HepG2 (cell line): ENCODE data around the gene GCNT2. TPM values are rescaled to one million over a fixed set of nuclear protein-coding genes. Genes with fewer than 3 reads are reported as not detected.

Source experiments
- JDP2 ChIP-seq: sonication (generic); formaldehyde crosslinking; IDR thresholded peaks from 2 replicates; pipeline ENCODE4 v1.8.1; 2022; ENCODE audit warnings: missing genetic modification reagents, borderline replicate concordance
- KDM2A ChIP-seq: sonication (generic); formaldehyde crosslinking; IDR thresholded peaks from 2 replicates; pipeline ENCODE4 v1.4.0; 2020; ENCODE audit warnings: low read depth, missing genetic modification reagents, borderline replicate concordance
- NR2F1 ChIP-seq, 2 experiments: fragments of 450-650 bp in 1 of 2; formaldehyde crosslinking in 1 of 2; IDR thresholded peaks; 2 replicates each; pipeline versions ENCODE4 v1.5.0 to v1.6.1; 2016 to 2020; ENCODE audit warnings: mild to moderate bottlenecking in 1 of 2, missing compliant biosample characterization in 1 of 2, missing genetic modification reagents in 1 of 2, moderate library complexity in 1 of 2
- POLR2AphosphoS5 ChIP-seq: IDR thresholded peaks from 2 replicates; pipeline ENCODE4 v1.6.1; 2012; ENCODE audit warnings: low read depth, low read length
- RORA ChIP-seq: sonication (generic); formaldehyde crosslinking; IDR thresholded peaks from 2 replicates; pipeline ENCODE4 v1.5.0; 2020; ENCODE audit warnings: mild to moderate bottlenecking, missing genetic modification reagents, moderate library complexity
- SAP130 ChIP-seq: IDR thresholded peaks from 2 replicates; pipeline ENCODE4 v1.6.1; 2016; ENCODE audit warnings: low read depth
- SOX6 ChIP-seq, 2 experiments: fragments of 450-650 bp in 1 of 2; sonication (generic) in 1 of 2; formaldehyde crosslinking in 1 of 2; IDR thresholded peaks; 2 replicates each; pipeline versions ENCODE4 v1.4.0 to v1.6.1; 2017 to 2020; ENCODE audit warnings: antibody characterized with exemption in 1 of 2, mild to moderate bottlenecking in 1 of 2, missing genetic modification reagents in 1 of 2
- SP5 ChIP-seq: IDR thresholded peaks from 2 replicates; pipeline ENCODE4 v1.6.1; 2016; ENCODE audit warnings: low read depth, borderline replicate concordance
- XBP1 ChIP-seq: sonication (generic); formaldehyde crosslinking; IDR thresholded peaks from 2 replicates; pipeline ENCODE4 v1.5.0; 2020; ENCODE audit warnings: missing genetic modification reagents
- ZBED4 ChIP-seq: sonication (generic); formaldehyde crosslinking; IDR thresholded peaks from 2 replicates; pipeline ENCODE4 v1.4.0; 2020; ENCODE audit warnings: missing genetic modification reagents, borderline replicate concordance
- ZBTB26 ChIP-seq: IDR thresholded peaks from 2 replicates; pipeline ENCODE4 v1.6.1; 2016; ENCODE audit warnings: missing compliant biosample characterization, missing genetic modification reagents, borderline replicate concordance
- ZBTB44 ChIP-seq: sonication (generic); formaldehyde crosslinking; IDR thresholded peaks from 2 replicates; pipeline ENCODE4 v1.4.0; 2020; ENCODE audit warnings: missing genetic modification reagents
- ZNF142 ChIP-seq: sonication (generic); formaldehyde crosslinking; IDR thresholded peaks from 2 replicates; pipeline ENCODE4 v1.4.0; 2020; ENCODE audit warnings: missing genetic modification reagents
- ZNF333 ChIP-seq: sonication (generic); formaldehyde crosslinking; IDR thresholded peaks from 2 replicates; pipeline ENCODE4 v1.4.0; 2020; ENCODE audit warnings: mild to moderate bottlenecking, missing genetic modification reagents, borderline replicate concordance
- ZNF619 ChIP-seq: sonication (generic); formaldehyde crosslinking; IDR thresholded peaks from 2 replicates; pipeline ENCODE4 v1.4.0; 2020; ENCODE audit warnings: mild to moderate bottlenecking, missing genetic modification reagents
- ZNF652 ChIP-seq: IDR thresholded peaks from 2 replicates; pipeline ENCODE4 v1.6.1; 2016; ENCODE audit warnings: low read depth, borderline replicate concordance
- polyA plus RNA-seq, 8 experiments: library from polyadenylated mRNA; depleted of rRNA in 3 of 8; stranded (reverse) in 7 of 8; unstranded in 1 of 8; fragments of >200 nt; fragmentation: Illumina TruSeq in 4 of 8; extraction: Trizol in 4 of 8; gene quantifications; 2 replicates each; pipeline versions ENCODE4 v1.2.1 to v1.2.3, GENCODE V29; 2011 to 2016; ENCODE audit warnings: low read depth in 4 of 8, missing spikeins in 1 of 8, mixed read lengths in 1 of 8; ENCODE audit not compliant: insufficient read depth in 1 of 8
- total RNA-seq, 5 experiments: library from RNA; depleted of rRNA; stranded (reverse); fragments of >200 nt; fragmentation: Illumina TruSeq; extraction: Trizol; gene quantifications; 2 replicates each; pipeline ENCODE4 v1.2.3, GENCODE V29; 2016; ENCODE audit warnings: low read depth in 1 of 5

Gene GCNT2
- total and polyA plus RNA-seq, 2 of the 13 experiments (the other 11 are each of a cell fraction or from before 2014, with no cell fraction given), result 11.8 to 31.9 TPM

GRCh38 chr6:10521104-10521808 lies at the start of gene GCNT2 (continued):
- TF ChIP-seq ZBED4 (CRISPR knock-in tag), result 0 out of 2 replicates have a peak, but pooled peaks have one; percentile 18
- peak; percentile 79 for TF ChIP-seq SP5 (CRISPR knock-in tag)
- no peak for TF ChIP-seq ZBTB44 (CRISPR knock-in tag)
- TF ChIP-seq SOX6 (IDR thresholded peaks at IDR 0.05), result no peak
- peak; percentile 7; the same call in 1 of the 2 replicates for TF ChIP-seq SOX6 (CRISPR knock-in tag; IDR thresholded peaks at IDR 0.05)
- TF ChIP-seq RORA, result no peak
- no peak for TF ChIP-seq NR2F1 (CRISPR knock-in tag; IDR thresholded peaks at IDR 0.05)
- no peak for TF ChIP-seq JDP2 (CRISPR knock-in tag)
- no peak for TF ChIP-seq KDM2A (CRISPR knock-in tag)
- TF ChIP-seq ZNF333, result no peak
- no peak for TF ChIP-seq ZNF142
- no peak for TF ChIP-seq XBP1 (CRISPR knock-in tag)
- peak; percentile 57 for TF ChIP-seq SAP130 (CRISPR knock-in tag)
- peak; percentile 55; the same call in 1 of the 2 replicates for TF ChIP-seq ZBTB26 (CRISPR knock-in tag)
- no peak for TF ChIP-seq ZNF619 (CRISPR knock-in tag)
- TF ChIP-seq POLR2AphosphoS5, result no peak
- peak; percentile 86 for TF ChIP-seq ZNF652 (CRISPR knock-in tag)
